A549 treated with RU486 at 1 μM for 4 hours (cell line): Measurements from ENCODE around the gene TRPV3. TPM values are rescaled to one million over a fixed set of nuclear protein-coding genes. Genes with fewer than 3 reads are reported as not detected.

ENCODE experiments used
- total RNA-seq: library from RNA; stranded (reverse); fragments of 200-300 nt; extraction: Qiagen RNA extraction; gene quantifications from 5 replicates; pipeline ENCODE4 v1.2.3, GENCODE V29; 2022; ENCODE audit warnings: low read depth

TRPV3 gene
- 0.22 to 0.34 TPM (median 0.31 TPM) in 5 replicates for total RNA-seq

GRCh38 chr17:3557768-3558583 lies at the start of gene TRPV3:
Gene TRPV3 (minus strand): TSS chr17:3557812. CDS start chr17:3554850, 2,962 bp downstream.

GRCh38 chr17:3475812-3476610 lies 81.6 kb downstream of the TRPV3 start, which contains the start of gene ASPA:
Gene ASPA (plus strand): TSS chr17:3475997. CDS start chr17:3476160, 163 bp downstream.

GRCh38 chr17:3471599-3471998 lies 86.0 kb downstream of the TRPV3 start, which contains the start of gene SPATA22:
Gene SPATA22 (minus strand): TSS chr17:3471819. CDS start chr17:3469325, 2,494 bp downstream.

Other genes with a start within 250 kb of the TRPV3 start
- gene OR3A2, start 171.5 kb downstream of the TRPV3 start, total RNA-seq = not detected in 5 replicates
- gene OR1E1, start 159.4 kb downstream of the TRPV3 start, total RNA-seq = not detected in 5 replicates
- not detected in 5 replicates for gene OR3A3, start 146.4 kb downstream of the TRPV3 start, total RNA-seq
- gene OR1E2, start 124.0 kb downstream of the TRPV3 start, total RNA-seq = not detected in 5 replicates
- gene SPATA22, start 86.0 kb downstream of the TRPV3 start, total RNA-seq = not detected in 5 replicates
- gene ASPA, start 81.8 kb downstream of the TRPV3 start, total RNA-seq = not detected in 5 replicates
- 3.0 to 5.1 TPM (median 4.1 TPM) in 5 replicates for gene TRPV1, start 51.6 kb upstream of the TRPV3 start, total RNA-seq
- gene SHPK, start 78.4 kb upstream of the TRPV3 start, total RNA-seq = 12.0 to 16.6 TPM (median 15.1 TPM) in 5 replicates
- gene CTNS, start 78.9 kb upstream of the TRPV3 start, total RNA-seq = 12.9 to 15.3 TPM (median 13.3 TPM) in 5 replicates
- gene TAX1BP3, start 110.8 kb upstream of the TRPV3 start, total RNA-seq = 272 to 346 TPM (median 308 TPM) in 5 replicates
- gene EMC6, start 111.0 kb upstream of the TRPV3 start, total RNA-seq = 113 to 164 TPM (median 164 TPM) in 5 replicates
- gene P2RX5, start 138.3 kb upstream of the TRPV3 start, total RNA-seq = 15.2 to 23.3 TPM (median 21.4 TPM) in 5 replicates
- gene HASPIN, start 166.1 kb upstream of the TRPV3 start, total RNA-seq = 13.7 to 16.9 TPM (median 13.9 TPM) in 5 replicates
- gene ITGAE, start 243.4 kb upstream of the TRPV3 start, total RNA-seq = 94.5 to 108 TPM (median 99.9 TPM) in 5 replicates